SK-N-SH (cell line): ENCODE results near the gene SRM. TPM values are rescaled to one million over a fixed set of nuclear protein-coding genes. Genes with fewer than 3 reads are reported as not detected.

Experiments used
- CTCF ChIA-PET: fragments of 300-600, 350-600 bp; formaldehyde crosslinking; extraction: SDS; loops from one replicate; lab custom pipeline; 2021; lab: Yijun Ruan, JAX
- POLR2A ChIA-PET: fragments of 350-600 bp; sonication (Branson Sonifier 250); formaldehyde crosslinking; extraction: SDS; loops from one replicate; lab custom pipeline; 2020; ENCODE audit warnings: antibody characterized with exemption, inconsistent platforms; lab: Yijun Ruan, JAX
- DNase-seq: peaks from one replicate; pipeline ENCODE4 v3.0.0; 2012
- H2AFZ ChIP-seq: fragments of 200-600 bp; sonication (generic); 2 replicates; pipeline ENCODE4 v1.8.1; 2016; ENCODE audit warnings: antibody characterized with exemption, mild to moderate bottlenecking, low read depth
- H3F3A ChIP-seq: fragments of 200-600 bp; sonication (generic); replicated peaks from 2 replicates; pipeline ENCODE3; 2016; ENCODE audit warnings: antibody characterized with exemption, mild to moderate bottlenecking; ENCODE audit not compliant: insufficient read depth
- H3K27ac ChIP-seq, 2 experiments: fragments of 200-500 bp in 1 of 2; fragments of 200-600 bp in 1 of 2; sonication (Bioruptor generic) in 1 of 2; sonication (generic), shearing (Covaris generic) in 1 of 2; 2 replicates each; pipeline versions ENCODE4 v1.5.1 to v1.6.1; 2014 to 2016; ENCODE audit warnings: low read depth in 2 of 2, inconsistent platforms in 1 of 2, low read length in 1 of 2, mild to moderate bottlenecking in 1 of 2, mixed read lengths in 1 of 2
- H3K27me3 ChIP-seq: fragments of 200-600 bp; sonication (generic), shearing (Covaris generic); 2 replicates; pipeline ENCODE4 v1.6.1; 2016; ENCODE audit warnings: mixed run types; ENCODE audit not compliant: insufficient read depth
- H3K36me3 ChIP-seq, 2 experiments: fragments of 200-500 bp in 1 of 2; fragments of 200-600 bp in 1 of 2; sonication (Bioruptor generic) in 1 of 2; sonication (generic) in 1 of 2; replicated peaks in 1 of 2; 2 replicates each; pipeline versions ENCODE3 to v1.5.1; 2014 to 2016; ENCODE audit warnings: low read length in 1 of 2, mild to moderate bottlenecking in 1 of 2; ENCODE audit not compliant: insufficient read depth in 2 of 2, control insufficient read depth in 1 of 2
- H3K4me1 ChIP-seq, 2 experiments: fragments of 200-500 bp in 1 of 2; fragments of 200-600 bp in 1 of 2; sonication (Bioruptor generic) in 1 of 2; sonication (generic), shearing (Covaris generic) in 1 of 2; 2 replicates each; pipeline versions ENCODE4 v1.5.1 to v1.6.1; 2014 to 2016; ENCODE audit warnings: low read depth in 1 of 2, low read length in 1 of 2, mixed run types in 1 of 2; ENCODE audit not compliant: insufficient read depth in 2 of 2, control insufficient read depth in 1 of 2
- H3K4me2 ChIP-seq: fragments of 200-600 bp; sonication (generic), shearing (Covaris generic); 2 replicates; pipeline ENCODE4 v1.6.1; 2017; ENCODE audit warnings: mixed run types
- H3K4me3 ChIP-seq, 2 experiments: fragments of 200-500 bp in 1 of 2; fragments of 200-600 bp in 1 of 2; sonication (Bioruptor generic) in 1 of 2; sonication (generic), shearing (Covaris generic) in 1 of 2; 2 replicates each; pipeline versions ENCODE4 v1.5.1 to v1.8.1; 2014 to 2016; ENCODE audit warnings: low read depth in 2 of 2, inconsistent platforms in 1 of 2, low read length in 1 of 2, mild to moderate bottlenecking in 1 of 2, mixed read lengths in 1 of 2, moderate library complexity in 1 of 2
- H3K79me2 ChIP-seq: fragments of 200-600 bp; sonication (generic); 2 replicates; pipeline ENCODE4 v1.8.1; 2017; ENCODE audit warnings: mild to moderate bottlenecking; ENCODE audit not compliant: insufficient read depth
- H3K9ac ChIP-seq: fragments of 200-600 bp; sonication (generic); 2 replicates; pipeline ENCODE4 v1.6.1; 2017; ENCODE audit warnings: mixed run types
- H3K9me2 ChIP-seq: fragments of 200-600 bp; sonication (generic); 2 replicates; pipeline ENCODE4 v1.6.1; 2017; ENCODE audit warnings: mixed run types
- H3K9me3 ChIP-seq: fragments of 200-600 bp; sonication (generic); 2 replicates; pipeline ENCODE4 v1.6.1; 2017; ENCODE audit warnings: mixed run types, mild to moderate bottlenecking, moderate library complexity
- H4K20me1 ChIP-seq: fragments of 200-600 bp; sonication (generic); 2 replicates; pipeline ENCODE4 v1.6.1; 2017; ENCODE audit warnings: mild to moderate bottlenecking, mixed run types; ENCODE audit not compliant: insufficient read depth
- CHD2 ChIP-seq: fragments of 150-350 bp; IDR thresholded peaks from 2 replicates; pipeline ENCODE4 v1.6.1; 2018; ENCODE audit warnings: low read length; ENCODE audit not compliant: partially characterized antibody
- EZH2phosphoT487 ChIP-seq: fragments of 200-600 bp; sonication (generic); IDR thresholded peaks from 2 replicates; pipeline ENCODE4 v1.6.1; 2017; ENCODE audit warnings: low read depth, mixed run types, mild to moderate bottlenecking, antibody characterized with exemption, moderate library complexity, borderline replicate concordance
- JUND ChIP-seq: IDR thresholded peaks from 2 replicates; pipeline ENCODE4 v1.4.0; 2012
- NRF1 ChIP-seq: IDR thresholded peaks from 2 replicates; pipeline ENCODE4 v1.6.1; 2012; ENCODE audit warnings: low read depth, mild to moderate bottlenecking, low read length
- RXRA ChIP-seq: IDR thresholded peaks from 2 replicates; pipeline ENCODE4 v1.4.0; 2012; ENCODE audit warnings: low read depth, mild to moderate bottlenecking, borderline replicate concordance
- TAF1 ChIP-seq: IDR thresholded peaks from 2 replicates; pipeline ENCODE4 v1.6.1; 2012; ENCODE audit warnings: low read depth, mild to moderate bottlenecking, low read length, moderate library complexity, borderline replicate concordance
- TEAD4 ChIP-seq: IDR thresholded peaks from 2 replicates; pipeline ENCODE4 v1.4.0; 2012; ENCODE audit warnings: mild to moderate bottlenecking, borderline replicate concordance; ENCODE audit not compliant: insufficient read depth
- WGBS: methylation state at CpG from one replicate; pipeline ENCODE4 v1.1.6; 2017; ENCODE audit warnings: low lambda C conversion rate; 5-methylcytosine and 5-hydroxymethylcytosine counted together
- polyA plus RNA-seq, 3 experiments: library from polyadenylated mRNA; depleted of rRNA; stranded (reverse); fragments of >200 nt; gene quantifications; 2 replicates each; pipeline ENCODE4 v1.2.3, GENCODE V29; 2012
- TF ChIP-seq, protein P1 (sequence below): IDR thresholded peaks from 2 replicates; pipeline ENCODE4 v1.6.1; 2012; ENCODE audit warnings: mild to moderate bottlenecking, low read depth, low read length, moderate library complexity
- TF ChIP-seq, protein P2 (sequence below): IDR thresholded peaks from 2 replicates; pipeline ENCODE4 v1.4.0; 2012; ENCODE audit warnings: low read depth, borderline replicate concordance
- TF ChIP-seq, protein P3 (sequence below): fragments of 150-350 bp; IDR thresholded peaks from 2 replicates; pipeline ENCODE4 v1.6.1; 2016; ENCODE audit warnings: mild to moderate bottlenecking, low read depth, low read length
- TF ChIP-seq, protein P4 (sequence below): IDR thresholded peaks from 2 replicates; pipeline ENCODE4 v1.4.0; 2012; ENCODE audit warnings: low read depth, borderline replicate concordance

The SRM gene
- polyA plus RNA-seq, 1 of the 3 experiments (the other 2 are of a cell fraction) = 105 TPM

DNA sequence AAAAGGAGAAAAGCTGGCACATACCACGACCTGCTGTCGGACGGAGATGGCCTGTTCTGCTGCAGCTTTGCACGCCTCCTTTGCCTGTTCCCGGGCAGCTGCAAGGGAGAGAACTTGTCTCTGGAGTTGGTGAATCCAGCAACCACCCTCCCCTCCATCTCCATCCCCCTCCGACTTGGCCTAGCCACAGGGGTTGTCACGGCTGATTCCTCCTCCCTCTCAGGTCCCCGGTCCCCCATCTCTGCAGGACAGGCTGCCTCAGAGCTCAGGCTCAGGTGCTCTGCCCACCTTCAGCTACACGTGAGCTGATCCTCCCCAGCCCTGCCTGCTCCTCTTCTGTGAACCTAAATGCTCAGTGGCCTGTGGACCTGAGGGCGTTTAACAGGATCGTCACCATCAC is 11.1 kb upstream of the SRM start (continued):
- TF ChIP-seq, protein P1, sequence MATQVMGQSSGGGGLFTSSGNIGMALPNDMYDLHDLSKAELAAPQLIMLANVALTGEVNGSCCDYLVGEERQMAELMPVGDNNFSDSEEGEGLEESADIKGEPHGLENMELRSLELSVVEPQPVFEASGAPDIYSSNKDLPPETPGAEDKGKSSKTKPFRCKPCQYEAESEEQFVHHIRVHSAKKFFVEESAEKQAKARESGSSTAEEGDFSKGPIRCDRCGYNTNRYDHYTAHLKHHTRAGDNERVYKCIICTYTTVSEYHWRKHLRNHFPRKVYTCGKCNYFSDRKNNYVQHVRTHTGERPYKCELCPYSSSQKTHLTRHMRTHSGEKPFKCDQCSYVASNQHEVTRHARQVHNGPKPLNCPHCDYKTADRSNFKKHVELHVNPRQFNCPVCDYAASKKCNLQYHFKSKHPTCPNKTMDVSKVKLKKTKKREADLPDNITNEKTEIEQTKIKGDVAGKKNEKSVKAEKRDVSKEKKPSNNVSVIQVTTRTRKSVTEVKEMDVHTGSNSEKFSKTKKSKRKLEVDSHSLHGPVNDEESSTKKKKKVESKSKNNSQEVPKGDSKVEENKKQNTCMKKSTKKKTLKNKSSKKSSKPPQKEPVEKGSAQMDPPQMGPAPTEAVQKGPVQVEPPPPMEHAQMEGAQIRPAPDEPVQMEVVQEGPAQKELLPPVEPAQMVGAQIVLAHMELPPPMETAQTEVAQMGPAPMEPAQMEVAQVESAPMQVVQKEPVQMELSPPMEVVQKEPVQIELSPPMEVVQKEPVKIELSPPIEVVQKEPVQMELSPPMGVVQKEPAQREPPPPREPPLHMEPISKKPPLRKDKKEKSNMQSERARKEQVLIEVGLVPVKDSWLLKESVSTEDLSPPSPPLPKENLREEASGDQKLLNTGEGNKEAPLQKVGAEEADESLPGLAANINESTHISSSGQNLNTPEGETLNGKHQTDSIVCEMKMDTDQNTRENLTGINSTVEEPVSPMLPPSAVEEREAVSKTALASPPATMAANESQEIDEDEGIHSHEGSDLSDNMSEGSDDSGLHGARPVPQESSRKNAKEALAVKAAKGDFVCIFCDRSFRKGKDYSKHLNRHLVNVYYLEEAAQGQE = no peak
- TF ChIP-seq EZH2phosphoT487 (no peak), TAF1 (no peak)
- TF ChIP-seq, protein P2, sequence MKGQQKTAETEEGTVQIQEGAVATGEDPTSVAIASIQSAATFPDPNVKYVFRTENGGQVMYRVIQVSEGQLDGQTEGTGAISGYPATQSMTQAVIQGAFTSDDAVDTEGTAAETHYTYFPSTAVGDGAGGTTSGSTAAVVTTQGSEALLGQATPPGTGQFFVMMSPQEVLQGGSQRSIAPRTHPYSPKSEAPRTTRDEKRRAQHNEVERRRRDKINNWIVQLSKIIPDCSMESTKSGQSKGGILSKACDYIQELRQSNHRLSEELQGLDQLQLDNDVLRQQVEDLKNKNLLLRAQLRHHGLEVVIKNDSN = no peak

DNA sequence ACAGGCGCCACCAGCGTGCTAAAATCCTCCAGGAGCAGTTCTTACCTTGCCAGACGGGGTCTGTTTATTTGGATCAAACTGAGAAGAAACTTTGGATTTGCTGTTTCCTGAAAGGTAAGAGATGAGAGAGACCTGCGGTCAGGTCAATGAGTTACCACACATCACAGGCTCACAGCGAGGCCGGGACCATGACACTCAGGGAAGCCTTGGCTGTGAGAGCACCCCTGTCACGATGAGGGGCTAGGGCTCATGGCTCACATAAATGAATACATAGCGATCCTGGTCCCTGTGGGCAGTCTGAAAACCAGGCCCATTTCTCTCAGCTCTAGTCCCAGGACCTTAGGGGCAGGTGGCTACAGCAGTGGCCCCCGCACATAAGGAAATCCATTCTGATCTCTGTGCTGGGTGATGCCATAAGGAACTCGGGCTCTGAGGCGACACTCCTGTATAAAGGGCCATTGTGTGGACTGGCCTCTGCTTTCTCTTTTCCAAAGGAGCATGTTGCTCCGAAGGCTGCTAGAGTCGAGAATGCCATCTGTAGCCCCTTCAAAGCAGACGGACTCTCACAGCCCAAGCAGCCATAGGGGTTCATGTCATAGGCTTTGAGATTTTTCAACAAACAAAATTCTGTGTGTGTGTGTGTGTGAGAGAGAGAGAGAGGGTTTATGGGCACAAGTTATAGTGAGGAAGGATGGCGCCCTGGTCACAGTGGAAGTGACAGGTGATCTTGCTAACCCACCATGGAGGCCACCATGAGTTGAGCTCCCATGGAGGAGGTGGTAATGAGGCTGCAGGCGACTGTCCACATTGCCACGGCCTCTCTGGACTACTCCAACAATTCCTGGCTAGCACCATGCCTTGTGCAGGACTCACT is 9.0 kb upstream of the SRM start:
- ChIA-PET POLR2A (no interaction called here), CTCF (interaction anchor here (1.1 to 3.4 kb wide), 2 partner anchors 31 to 152 kb away, joined by 3 to 17 read pairs; no protein-coding TSS in a partner anchor)
- Histone ChIP-seq H3K79me2 (no peaks in the 10 kb centered on the region), H3F3A (peaks cover 4% of the 10 kb centered on the region), H3K9me2 (no peaks in the 10 kb centered on the region), H3K27me3 (no peaks in the 10 kb centered on the region), H3K4me1 (no peaks in the 10 kb centered on the region), H3K27ac (no peak overlapping the region), H3K9me3 (no peaks in the 10 kb centered on the region), H3K4me3 (no peak overlapping the region), H4K20me1 (no peaks in the 10 kb centered on the region), H2AFZ (no peak overlapping the region), H3K9ac (no peak overlapping the region), H3K4me2 (no peak overlapping the region), H3K36me3 (peaks cover 45 to 60% of the 10 kb centered on the region in 2 experiments)
- WGBS = 97% methylated on average over 12 of the region's 17 CpGs
- DNase-seq = no peak
- TF ChIP-seq NRF1 = no peak
- TF ChIP-seq, protein P3, sequence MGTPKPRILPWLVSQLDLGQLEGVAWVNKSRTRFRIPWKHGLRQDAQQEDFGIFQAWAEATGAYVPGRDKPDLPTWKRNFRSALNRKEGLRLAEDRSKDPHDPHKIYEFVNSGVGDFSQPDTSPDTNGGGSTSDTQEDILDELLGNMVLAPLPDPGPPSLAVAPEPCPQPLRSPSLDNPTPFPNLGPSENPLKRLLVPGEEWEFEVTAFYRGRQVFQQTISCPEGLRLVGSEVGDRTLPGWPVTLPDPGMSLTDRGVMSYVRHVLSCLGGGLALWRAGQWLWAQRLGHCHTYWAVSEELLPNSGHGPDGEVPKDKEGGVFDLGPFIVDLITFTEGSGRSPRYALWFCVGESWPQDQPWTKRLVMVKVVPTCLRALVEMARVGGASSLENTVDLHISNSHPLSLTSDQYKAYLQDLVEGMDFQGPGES = no peak
- no peak for TF ChIP-seq RXRA
- no peak for TF ChIP-seq JUND
- TF ChIP-seq CHD2 = no peak
- TF ChIP-seq TEAD4 = no peak
- TF ChIP-seq, protein P4, sequence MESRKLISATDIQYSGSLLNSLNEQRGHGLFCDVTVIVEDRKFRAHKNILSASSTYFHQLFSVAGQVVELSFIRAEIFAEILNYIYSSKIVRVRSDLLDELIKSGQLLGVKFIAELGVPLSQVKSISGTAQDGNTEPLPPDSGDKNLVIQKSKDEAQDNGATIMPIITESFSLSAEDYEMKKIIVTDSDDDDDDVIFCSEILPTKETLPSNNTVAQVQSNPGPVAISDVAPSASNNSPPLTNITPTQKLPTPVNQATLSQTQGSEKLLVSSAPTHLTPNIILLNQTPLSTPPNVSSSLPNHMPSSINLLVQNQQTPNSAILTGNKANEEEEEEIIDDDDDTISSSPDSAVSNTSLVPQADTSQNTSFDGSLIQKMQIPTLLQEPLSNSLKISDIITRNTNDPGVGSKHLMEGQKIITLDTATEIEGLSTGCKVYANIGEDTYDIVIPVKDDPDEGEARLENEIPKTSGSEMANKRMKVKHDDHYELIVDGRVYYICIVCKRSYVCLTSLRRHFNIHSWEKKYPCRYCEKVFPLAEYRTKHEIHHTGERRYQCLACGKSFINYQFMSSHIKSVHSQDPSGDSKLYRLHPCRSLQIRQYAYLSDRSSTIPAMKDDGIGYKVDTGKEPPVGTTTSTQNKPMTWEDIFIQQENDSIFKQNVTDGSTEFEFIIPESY = no peak
- TF ChIP-seq, protein P1 = no peak
